BLaER1 treated with 17β-estradiol and CSF1 and Interleukin-3, amounts not matched to agents 10 nM and 100 nM (cell line): Measurements from ENCODE around the gene STK24.

Experiments
- H3K27ac ChIP-seq, 11 experiments: shearing (Covaris generic); formaldehyde crosslinking; 2 replicates each; pipeline ENCODE4 v1.8.1; 2022
- H3K27me3 ChIP-seq, 11 experiments: shearing (Covaris generic); formaldehyde crosslinking; 2 replicates each; pipeline ENCODE4 v1.8.1; 2022
- H3K36me3 ChIP-seq, 11 experiments: shearing (Covaris generic); formaldehyde crosslinking; 2 replicates each; pipeline ENCODE4 v1.8.1; 2022
- H3K4me1 ChIP-seq, 10 experiments: shearing (Covaris generic); formaldehyde crosslinking; 2 replicates each; pipeline ENCODE4 v1.8.1; 2022
- H3K4me2 ChIP-seq, 11 experiments: shearing (Covaris generic); formaldehyde crosslinking; 2 replicates each; pipeline ENCODE4 v1.8.1; 2022
- H3K4me3 ChIP-seq, 10 experiments: shearing (Covaris generic); formaldehyde crosslinking; 2 replicates each; pipeline ENCODE4 v1.8.1; 2022
- H3K9ac ChIP-seq, 11 experiments: shearing (Covaris generic); formaldehyde crosslinking; 2 replicates each; pipeline ENCODE4 v1.8.1; 2022
- H3K9me3 ChIP-seq, 11 experiments: shearing (Covaris generic); formaldehyde crosslinking; replicated peaks in 1 of 11; 2 replicates each; pipeline ENCODE4 v1.8.1; 2022
- H4K20me1 ChIP-seq, 11 experiments: shearing (Covaris generic); formaldehyde crosslinking; 2 replicates each; pipeline ENCODE4 v1.8.1; 2022
- Cebpa-rat ChIP-seq, 11 experiments: shearing (Covaris generic); IDR thresholded peaks; 2 replicates each; pipeline ENCODE4 v1.8.1; 2022

Gene STK24

GRCh38 chr13:98536729-98537128 is 40.2 kb downstream of the STK24 start:
- Histone ChIP-seq H3K36me3 (peaks cover 31 to 71% (median 49%) of the 10 kb centered on the region in 11 experiments), H3K4me3 (no peak overlapping the region), H3K27ac (no peak overlapping the region), H4K20me1 (peaks cover 96 to 100% (median 100%) of the 10 kb centered on the region in 11 experiments), H3K4me1 (peaks cover 42 to 57% (median 48%) of the 10 kb centered on the region in 10 experiments), H3K4me2 (no peak overlapping the region; a peak in 1 of 22 replicates), H3K9me3 (no peaks in the 10 kb centered on the region), H3K9ac (0 out of 22 replicates have a peak overlapping the region, but pooled peaks of 1 of the 11 experiments have one; percentile 7), H3K27me3 (no peaks in the 10 kb centered on the region)
- TF ChIP-seq Cebpa-rat (IDR thresholded peaks at IDR 0.05): no peak

- no peak overlapping the region for H3K4me2 ChIP-seq
- H4K20me1 ChIP-seq: peaks cover 100% of the 10 kb centered on the region in 11 experiments
- H3K4me1 ChIP-seq: peaks cover 32 to 53% (median 40%) of the 10 kb centered on the region in 10 experiments
- H3K9me3 ChIP-seq: no peaks in the 10 kb centered on the region
- no peak overlapping the region for H3K9ac ChIP-seq
- no peak overlapping the region for H3K4me3 ChIP-seq
- no peak for TF ChIP-seq Cebpa-rat (IDR thresholded peaks at IDR 0.05)
- H3K36me3 ChIP-seq: peaks cover 31 to 74% (median 49%) of the 10 kb centered on the region in 11 experiments
- H3K27me3 ChIP-seq: no peaks in the 10 kb centered on the region
- H3K27ac ChIP-seq: no peak overlapping the region
Observed at GRCh38 chr13:98535501-98536354, 41.2 kb downstream of the STK24 start.

GRCh38 chr13:98534821-98535220 is 42.1 kb downstream of the STK24 start:
- H3K4me2 ChIP-seq: no peak overlapping the region
- H3K4me1 ChIP-seq: peaks cover 23 to 46% (median 33%) of the 10 kb centered on the region in 10 experiments
- H3K9ac ChIP-seq: no peak overlapping the region
- H3K4me3 ChIP-seq: no peak overlapping the region
- TF ChIP-seq Cebpa-rat (IDR thresholded peaks at IDR 0.05): no peak
- H3K9me3 ChIP-seq: no peaks in the 10 kb centered on the region
- H4K20me1 ChIP-seq: peaks cover 100% of the 10 kb centered on the region in 11 experiments
- peaks cover 31 to 80% (median 58%) of the 10 kb centered on the region in 11 experiments for H3K36me3 ChIP-seq
- H3K27ac ChIP-seq: no peak overlapping the region
- H3K27me3 ChIP-seq: no peaks in the 10 kb centered on the region

GRCh38 chr13:98533912-98534311 is 43.0 kb downstream of the STK24 start:
- Histone ChIP-seq H3K27me3 (no peaks in the 10 kb centered on the region), H3K36me3 (peaks cover 31 to 86% (median 61%) of the 10 kb centered on the region in 11 experiments), H3K4me2 (no peak overlapping the region), H3K4me3 (no peak overlapping the region), H3K4me1 (peaks cover 14 to 41% (median 24%) of the 10 kb centered on the region in 10 experiments; a peak in 19 of 20 replicates), H3K27ac (no peak overlapping the region), H3K9me3 (no peaks in the 10 kb centered on the region), H3K9ac (no peak overlapping the region), H4K20me1 (peaks cover 100% of the 10 kb centered on the region in 11 experiments)
- no peak for TF ChIP-seq Cebpa-rat (IDR thresholded peaks at IDR 0.05)

GRCh38 chr13:98532254-98532653 is 44.7 kb downstream of the STK24 start:
- Histone ChIP-seq H3K36me3 (peaks cover 21 to 86% (median 52%) of the 10 kb centered on the region in 11 experiments), H3K4me3 (no peak overlapping the region), H3K4me1 (peaks cover under 1 to 41% (median 18%) of the 10 kb centered on the region in 10 experiments; a peak in 17 of 20 replicates), H3K27ac (no peak overlapping the region), H4K20me1 (peaks cover 100% of the 10 kb centered on the region in 11 experiments), H3K27me3 (no peaks in the 10 kb centered on the region), H3K9me3 (no peaks in the 10 kb centered on the region), H3K9ac (no peak overlapping the region), H3K4me2 (no peak overlapping the region)
- no peak for TF ChIP-seq Cebpa-rat (IDR thresholded peaks at IDR 0.05)

- H3K9ac ChIP-seq: no peak overlapping the region
- peaks cover 11 to 71% (median 44%) of the 10 kb centered on the region in 11 experiments; a peak in 19 of 22 replicates for H3K36me3 ChIP-seq
- no peak overlapping the region for H3K4me3 ChIP-seq
- H3K4me1 ChIP-seq: peaks cover 21 to 58% (median 35%) of the 10 kb centered on the region in 10 experiments
- H3K9me3 ChIP-seq: no peaks in the 10 kb centered on the region
- H3K27ac ChIP-seq: no peak overlapping the region
- H4K20me1 ChIP-seq: peaks cover 100% of the 10 kb centered on the region in 11 experiments
- H3K4me2 ChIP-seq: no peak overlapping the region
- no peak for TF ChIP-seq Cebpa-rat (IDR thresholded peaks at IDR 0.05)
- H3K27me3 ChIP-seq: no peaks in the 10 kb centered on the region
Observed at GRCh38 chr13:98530217-98530616, 46.7 kb downstream of the STK24 start.

- TF ChIP-seq Cebpa-rat (IDR thresholded peaks at IDR 0.05): no peak
- H3K4me1 ChIP-seq: peaks cover 31 to 69% (median 45%) of the 10 kb centered on the region in 10 experiments
- peaks cover 11 to 64% (median 40%) of the 10 kb centered on the region in 11 experiments; a peak in 19 of 22 replicates for H3K36me3 ChIP-seq
- 0 out of 22 replicates have a peak overlapping the region, but pooled peaks of 1 of the 11 experiments have one; percentile 11 for H3K4me2 ChIP-seq
- no peak overlapping the region for H3K4me3 ChIP-seq
- peaks cover 100% of the 10 kb centered on the region in 11 experiments for H4K20me1 ChIP-seq
- H3K27ac ChIP-seq: no peak overlapping the region
- H3K9ac ChIP-seq: no peak overlapping the region
- H3K9me3 ChIP-seq: no peaks in the 10 kb centered on the region
- no peaks in the 10 kb centered on the region for H3K27me3 ChIP-seq
Observed at GRCh38 chr13:98529171-98529570, 47.7 kb downstream of the STK24 start.

- no peak for TF ChIP-seq Cebpa-rat (IDR thresholded peaks at IDR 0.05)
- no peak overlapping the region for H3K27ac ChIP-seq
- no peak overlapping the region for H3K9ac ChIP-seq
- 0 out of 22 replicates have a peak overlapping the region, but pooled peaks of 1 of the 11 experiments have one; percentile 11 for H3K4me2 ChIP-seq
- peaks cover 100% of the 10 kb centered on the region in 11 experiments for H4K20me1 ChIP-seq
- H3K4me1 ChIP-seq: peaks cover 36 to 71% (median 48%) of the 10 kb centered on the region in 10 experiments
- H3K4me3 ChIP-seq: no peak overlapping the region
- H3K36me3 ChIP-seq: peaks cover 8 to 64% (median 34%) of the 10 kb centered on the region in 11 experiments; a peak in 19 of 22 replicates
- H3K27me3 ChIP-seq: no peaks in the 10 kb centered on the region
- H3K9me3 ChIP-seq: no peaks in the 10 kb centered on the region
Observed at GRCh38 chr13:98528663-98529064, 48.2 kb downstream of the STK24 start.

- Histone ChIP-seq H3K27me3 (no peaks in the 10 kb centered on the region), H3K4me3 (no peak overlapping the region), H4K20me1 (peaks cover 100% of the 10 kb centered on the region in 11 experiments), H3K9me3 (no peaks in the 10 kb centered on the region), H3K36me3 (peaks cover 5 to 60% (median 33%) of the 10 kb centered on the region in 11 experiments; a peak in 18 of 22 replicates), H3K27ac (no peak overlapping the region), H3K9ac (0 out of 22 replicates have a peak overlapping the region, but pooled peaks of 1 of the 11 experiments have one; percentile 2), H3K4me2 (peak overlapping the region in 8 of 11 experiments; percentile 22 to 73 (median 62); a peak in 8 of 22 replicates), H3K4me1 (peaks cover 45 to 79% (median 59%) of the 10 kb centered on the region in 10 experiments)
- no peak for TF ChIP-seq Cebpa-rat (IDR thresholded peaks at IDR 0.05)
Observed at GRCh38 chr13:98527526-98527925, 49.4 kb downstream of the STK24 start.
